ENCODE measurements around the gene SUFU. TPM values are rescaled to one million over a fixed set of nuclear protein-coding genes. Genes with fewer than 3 reads are reported as not detected.

SUFU gene
- total and polyA plus RNA-seq, 2 of the 8 experiments (the other 6 are each of a cell fraction or from before 2014, with no cell fraction given) = 7.0 to 10.8 TPM

- no peak overlapping the region for H2AK5ac ChIP-seq (ENCODE audit: low read depth, low read length)
- H3K79me2 ChIP-seq (ENCODE audit: control insufficient read depth in 1 of 2, insufficient read depth in 2 of 2, low read length in 2 of 2) = no peaks in the 10 kb centered on the region
- no peak overlapping the region for H3K4me3 ChIP-seq (ENCODE audit: extremely low read depth in 1 of 4, insufficient read depth in 2 of 4, low read depth in 3 of 4, low read length in 4 of 4)
- no peak overlapping the region for H3K56ac ChIP-seq (replicated peaks; ENCODE audit: insufficient read length, low read depth, low read length)
- H2BK20ac ChIP-seq (ENCODE audit: low read length) = no peak overlapping the region
- no peak overlapping the region for H3K23ac ChIP-seq (ENCODE audit: insufficient read length)
- no peak overlapping the region for H3K4ac ChIP-seq (replicated peaks; ENCODE audit: insufficient read length, low read depth, low read length)
- H3K27me3 ChIP-seq (replicated peaks in 1 of 4; ENCODE audit: control insufficient read depth in 3 of 4, extremely low read depth in 1 of 4, insufficient read depth in 3 of 4, low read length in 3 of 4) = no peaks in the 10 kb centered on the region
- H3K79me1 ChIP-seq (ENCODE audit: low read depth, low read length) = no peaks in the 10 kb centered on the region
- H3K18ac ChIP-seq (ENCODE audit: extremely low read depth, low read length) = no peak overlapping the region
- no peak overlapping the region for H3K4me2 ChIP-seq (ENCODE audit: insufficient read depth in 1 of 2, low read depth in 2 of 2, low read length in 2 of 2)
- no peak overlapping the region for H2BK15ac ChIP-seq (ENCODE audit: low read length)
- CTCF ChIA-PET (ENCODE audit: partially characterized antibody) = interaction anchor here (1.1 to 8.1 kb wide), 8 partner anchors 12 to 100 kb away, joined by 3 to 77 read pairs (median 4); partner anchors contain the start of gene FBXL15
- no peak overlapping the region for H4K91ac ChIP-seq (replicated peaks; ENCODE audit: insufficient read length, low read length)
- 96% methylated on average over 13 of the region's 13 CpGs; no CpG with 5 or more reads in 1 of the 2 experiments for WGBS, 2 experiments (ENCODE audit: extremely low coverage in 1 of 2, insufficient coverage in 1 of 2, insufficient read length in 1 of 2, insufficient replicate concordance in 2 of 2, low coverage in 1 of 2, low lambda C conversion rate in 2 of 2, missing lambda C conversion rate in 1 of 2)
- POLR2A ChIA-PET (ENCODE audit: partially characterized antibody) = interaction anchor here (0.8 kb wide), 1 partner anchor 62 kb away, joined by 4 read pairs; no protein-coding TSS in a partner anchor
- no peak overlapping the region for H2BK120ac ChIP-seq (replicated peaks; ENCODE audit: low read depth, low read length)
- H3K9ac ChIP-seq (replicated peaks in 1 of 4; ENCODE audit: extremely low read depth in 1 of 4, low read depth in 3 of 4, low read length in 3 of 4) = no peak overlapping the region
- H4K20me1 ChIP-seq (replicated peaks in 1 of 2; ENCODE audit: control insufficient read depth in 1 of 2, insufficient read depth in 2 of 2, low read length in 2 of 2) = peaks cover 0 to 10% of the 10 kb centered on the region in 2 experiments
- no peaks in the 10 kb centered on the region for H3K9me3 ChIP-seq (ENCODE audit: insufficient read depth in 2 of 2, low read depth in 1 of 2, low read length in 1 of 2)
- H2BK12ac ChIP-seq (ENCODE audit: low read depth, low read length) = no peak overlapping the region
- H3K14ac ChIP-seq (ENCODE audit: insufficient read length) = no peak overlapping the region
- DNase-seq (ENCODE audit: low read depth in 1 of 2, low spot score in 2 of 2) = no peak
- FAIRE-seq = no peak
- H3K23me2 ChIP-seq (ENCODE audit: low read depth, low read length) = no peaks in the 10 kb centered on the region
- no peak overlapping the region for H4K8ac ChIP-seq (ENCODE audit: extremely low read depth, insufficient read depth, low read length)
- H4K5ac ChIP-seq (ENCODE audit: insufficient read length, low read depth, low read length) = no peak overlapping the region
- H3K36me3 ChIP-seq (ENCODE audit: control insufficient read depth in 2 of 4, insufficient read depth in 4 of 4, low read length in 3 of 4) = peaks cover 29 to 69% (median 55%) of the 10 kb centered on the region in 4 experiments
- no peak overlapping the region for H2BK5ac ChIP-seq (ENCODE audit: low read depth, low read length)
- no peak overlapping the region for H2AFZ ChIP-seq (ENCODE audit: low read length)
- H3K4me1 ChIP-seq (replicated peaks in 1 of 4; ENCODE audit: control insufficient read depth in 3 of 4, insufficient read depth in 4 of 4, low read length in 3 of 4) = no peaks in the 10 kb centered on the region
- H3K27ac ChIP-seq (ENCODE audit: low read depth, low read length) = no peak overlapping the region
- no peak for TF ChIP-seq RFX5 (IDR thresholded peaks at IDR 0.05; ENCODE audit: borderline replicate concordance, low read depth, low read length)
- TF ChIP-seq SP1 (IDR thresholded peaks at IDR 0.05; ENCODE audit: low read depth, low read length) = no peak
- TF ChIP-seq SUZ12 (IDR thresholded peaks at IDR 0.05; ENCODE audit: low read length) = no peak
- no peak for TF ChIP-seq EGR1 (IDR thresholded peaks at IDR 0.05; ENCODE audit: borderline replicate concordance, low read depth, low read length)
- TF ChIP-seq RBBP5 (IDR thresholded peaks at IDR 0.05; ENCODE audit: borderline replicate concordance, low read depth, low read length) = no peak
- TF ChIP-seq USF2 (IDR thresholded peaks at IDR 0.05; ENCODE audit: low read length) = no peak
- TF ChIP-seq TEAD4 (IDR thresholded peaks at IDR 0.05; ENCODE audit: low read depth, low read length) = no peak
- TF ChIP-seq POU5F1 (IDR thresholded peaks at IDR 0.05; ENCODE audit: low read depth, low read length) = no peak
- no peak for TF ChIP-seq BACH1 (IDR thresholded peaks at IDR 0.05; ENCODE audit: low read length)
- TF ChIP-seq YY1 (IDR thresholded peaks at IDR 0.05; ENCODE audit: low read depth, low read length) = no peak
- no peak for TF ChIP-seq TAF1 (IDR thresholded peaks at IDR 0.05; ENCODE audit: low read depth, low read length)
- TF ChIP-seq JUN (IDR thresholded peaks at IDR 0.05; ENCODE audit: low read depth, low read length) = no peak
- TF ChIP-seq RXRA (IDR thresholded peaks at IDR 0.05; ENCODE audit: insufficient read depth, low read depth, low read length) = no peak
Measured at GRCh38 chr10:102484021-102484420, 19.8 kb upstream of the SUFU start.

All from H1 (cell line).